Calu3 (cell line): ENCODE measurements around the gene KRTAP5-3. TPM values are rescaled to one million over a fixed set of nuclear protein-coding genes. Genes with fewer than 3 reads are reported as not detected.

Experiments used
- BruUV-seq: library from RNA; stranded (reverse); fragments of 400-500 nt; replicated peaks from 2 replicates; lab custom pipeline; 2021; lab: Mats Ljungman, UMichigan
- CTCF ChIA-PET: fragments of 300-600 bp; sonication (Branson Sonifier 250); formaldehyde crosslinking; loops from one replicate; lab custom pipeline; 2022; ENCODE audit warnings: antibody characterized with exemption; lab: Charles Lee
- DNase-seq: peaks from one replicate; pipeline ENCODE4 v3.0.0; 2022
- H3K27ac Mint-ChIP-seq: one replicate; pipeline ENCODE4 v1.8.0; 2022; ENCODE audit warnings: mixed read lengths; ENCODE audit not compliant: unreplicated experiment
- H3K27me3 Mint-ChIP-seq: one replicate; pipeline ENCODE4 v1.8.0; 2022; ENCODE audit warnings: mixed read lengths; ENCODE audit not compliant: unreplicated experiment
- H3K36me3 Mint-ChIP-seq: one replicate; pipeline ENCODE4 v1.8.0; 2022; ENCODE audit warnings: mild to moderate bottlenecking, moderate library complexity, mixed read lengths; ENCODE audit not compliant: insufficient read depth, unreplicated experiment
- H3K4me1 Mint-ChIP-seq: one replicate; pipeline ENCODE4 v1.8.0; 2022; ENCODE audit warnings: mild to moderate bottlenecking, low read depth, mixed read lengths; ENCODE audit not compliant: unreplicated experiment
- H3K4me3 Mint-ChIP-seq: one replicate; pipeline ENCODE4 v1.8.0; 2022; ENCODE audit warnings: mild to moderate bottlenecking, low read depth, moderate library complexity, mixed read lengths; ENCODE audit not compliant: unreplicated experiment
- H3K9me3 Mint-ChIP-seq: one replicate; pipeline ENCODE4 v1.8.0; 2022; ENCODE audit warnings: low read depth, mixed read lengths; ENCODE audit not compliant: unreplicated experiment
- intact Hi-C: fragments of 100-400 bp; cut with micrococcal nuclease; formaldehyde crosslinking; loops from one replicate; pipeline ENCODE4 v1.10.0; 2022; ENCODE audit not compliant: unreplicated experiment
- total RNA-seq: library from RNA; stranded (reverse); gene quantifications from 2 replicates; pipeline ENCODE4 v1.2.3, GENCODE V29; 2022
- TF ChIP-seq, protein P1 (sequence below): fragments of 200-600 bp; IDR thresholded peaks from one replicate; pipeline ENCODE4 v1.8.0; 2022; ENCODE audit warnings: antibody characterized with exemption; ENCODE audit not compliant: unreplicated experiment

KRTAP5-3 gene
- total RNA-seq, 1 experiment from 2014 or later, result not detected

DNA sequence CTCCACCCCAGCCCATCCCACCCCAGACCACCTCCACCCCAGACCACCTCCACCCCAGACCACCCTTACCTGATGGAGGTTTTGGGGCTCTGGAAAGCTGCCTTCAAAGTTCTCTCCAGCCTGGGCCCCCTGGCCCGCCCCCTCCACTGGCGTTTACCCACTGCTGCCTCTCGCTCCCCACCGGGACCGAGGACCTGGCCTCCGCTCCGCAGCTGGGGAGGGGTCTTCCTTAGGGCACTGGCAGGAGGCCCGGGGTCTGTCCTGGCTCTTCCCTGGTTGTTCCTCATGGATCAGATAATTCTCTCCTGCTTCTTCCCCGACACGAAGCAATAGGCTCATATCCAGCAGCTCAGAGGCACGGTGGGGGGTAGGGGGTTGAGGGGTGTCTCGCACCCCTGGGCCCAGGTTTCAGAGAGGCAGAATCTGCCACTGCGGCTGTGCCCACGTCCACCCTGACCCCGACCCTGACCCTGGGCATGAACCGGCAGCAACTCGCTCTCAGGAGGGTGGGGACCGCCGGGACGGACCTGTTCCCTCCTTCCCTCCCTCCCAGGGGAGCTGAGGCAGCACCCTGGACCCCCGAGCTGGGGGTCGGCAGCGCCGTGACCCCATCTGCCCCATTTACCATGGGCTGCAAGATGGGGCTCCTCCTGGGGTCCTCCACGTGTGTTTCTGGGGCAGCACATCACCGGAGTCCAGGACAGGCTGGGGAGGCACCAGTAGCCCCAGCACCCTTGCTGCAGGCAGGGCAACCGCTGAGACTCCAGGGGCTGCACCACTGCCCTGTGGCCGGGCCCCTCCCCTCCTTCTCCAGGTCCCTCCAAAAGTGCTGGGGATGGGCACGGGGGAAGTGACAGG lies 34.3 kb upstream of the KRTAP5-3 start:
- Mint-ChIP-seq H3K4me1 (no peaks in the 10 kb centered on the region), H3K36me3 (no peaks in the 10 kb centered on the region), H3K9me3 (no peaks in the 10 kb centered on the region), H3K27ac (no peak overlapping the region), H3K4me3 (no peak overlapping the region), H3K27me3 (peaks cover 88% of the 10 kb centered on the region)
- no TSS peak for BruUV-seq
- intact Hi-C loops, result no loop called here
- DNase-seq, result no peak
- CTCF ChIA-PET, result interaction anchor here (0.7 kb wide), 1 partner anchor 349 kb away, joined by 3 read pairs; no protein-coding TSS in a partner anchor
- TF ChIP-seq, protein P1, sequence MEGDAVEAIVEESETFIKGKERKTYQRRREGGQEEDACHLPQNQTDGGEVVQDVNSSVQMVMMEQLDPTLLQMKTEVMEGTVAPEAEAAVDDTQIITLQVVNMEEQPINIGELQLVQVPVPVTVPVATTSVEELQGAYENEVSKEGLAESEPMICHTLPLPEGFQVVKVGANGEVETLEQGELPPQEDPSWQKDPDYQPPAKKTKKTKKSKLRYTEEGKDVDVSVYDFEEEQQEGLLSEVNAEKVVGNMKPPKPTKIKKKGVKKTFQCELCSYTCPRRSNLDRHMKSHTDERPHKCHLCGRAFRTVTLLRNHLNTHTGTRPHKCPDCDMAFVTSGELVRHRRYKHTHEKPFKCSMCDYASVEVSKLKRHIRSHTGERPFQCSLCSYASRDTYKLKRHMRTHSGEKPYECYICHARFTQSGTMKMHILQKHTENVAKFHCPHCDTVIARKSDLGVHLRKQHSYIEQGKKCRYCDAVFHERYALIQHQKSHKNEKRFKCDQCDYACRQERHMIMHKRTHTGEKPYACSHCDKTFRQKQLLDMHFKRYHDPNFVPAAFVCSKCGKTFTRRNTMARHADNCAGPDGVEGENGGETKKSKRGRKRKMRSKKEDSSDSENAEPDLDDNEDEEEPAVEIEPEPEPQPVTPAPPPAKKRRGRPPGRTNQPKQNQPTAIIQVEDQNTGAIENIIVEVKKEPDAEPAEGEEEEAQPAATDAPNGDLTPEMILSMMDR, result no peak

DNA sequence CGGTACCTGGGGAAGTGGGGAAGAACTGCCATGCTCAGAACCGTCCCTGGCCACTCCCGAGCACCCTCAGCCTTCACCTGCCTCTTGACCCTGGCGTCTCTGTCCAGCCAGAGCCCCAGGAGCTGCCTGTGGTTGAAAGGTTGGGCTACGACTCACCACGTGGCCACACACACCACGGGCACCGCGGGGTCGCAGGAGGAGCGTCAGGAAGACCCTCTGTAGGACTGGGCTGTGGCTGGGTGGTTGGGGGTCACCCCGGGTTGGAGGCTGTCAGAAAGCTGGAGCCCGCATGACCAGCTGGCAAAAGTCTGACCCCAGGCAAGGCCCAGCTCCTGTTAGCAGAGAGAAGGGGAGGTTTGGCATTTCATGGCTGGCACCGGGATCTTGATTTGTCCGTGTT lies 32.8 kb upstream of the KRTAP5-3 start:
- TF ChIP-seq, protein P1, result no peak
- H3K27me3 Mint-ChIP-seq, result peaks cover 85% of the 10 kb centered on the region
- no peak for DNase-seq
- no peak overlapping the region for H3K27ac Mint-ChIP-seq
- no peak overlapping the region for H3K4me3 Mint-ChIP-seq
- H3K9me3 Mint-ChIP-seq, result no peaks in the 10 kb centered on the region
- no peaks in the 10 kb centered on the region for H3K4me1 Mint-ChIP-seq
- BruUV-seq, result no TSS peak
- CTCF ChIA-PET, result interaction anchor here (1.4 kb wide), 1 partner anchor 10 kb away, joined by 4 read pairs; no protein-coding TSS in a partner anchor
- intact Hi-C loops, result no loop called here
- no peaks in the 10 kb centered on the region for H3K36me3 Mint-ChIP-seq

DNA sequence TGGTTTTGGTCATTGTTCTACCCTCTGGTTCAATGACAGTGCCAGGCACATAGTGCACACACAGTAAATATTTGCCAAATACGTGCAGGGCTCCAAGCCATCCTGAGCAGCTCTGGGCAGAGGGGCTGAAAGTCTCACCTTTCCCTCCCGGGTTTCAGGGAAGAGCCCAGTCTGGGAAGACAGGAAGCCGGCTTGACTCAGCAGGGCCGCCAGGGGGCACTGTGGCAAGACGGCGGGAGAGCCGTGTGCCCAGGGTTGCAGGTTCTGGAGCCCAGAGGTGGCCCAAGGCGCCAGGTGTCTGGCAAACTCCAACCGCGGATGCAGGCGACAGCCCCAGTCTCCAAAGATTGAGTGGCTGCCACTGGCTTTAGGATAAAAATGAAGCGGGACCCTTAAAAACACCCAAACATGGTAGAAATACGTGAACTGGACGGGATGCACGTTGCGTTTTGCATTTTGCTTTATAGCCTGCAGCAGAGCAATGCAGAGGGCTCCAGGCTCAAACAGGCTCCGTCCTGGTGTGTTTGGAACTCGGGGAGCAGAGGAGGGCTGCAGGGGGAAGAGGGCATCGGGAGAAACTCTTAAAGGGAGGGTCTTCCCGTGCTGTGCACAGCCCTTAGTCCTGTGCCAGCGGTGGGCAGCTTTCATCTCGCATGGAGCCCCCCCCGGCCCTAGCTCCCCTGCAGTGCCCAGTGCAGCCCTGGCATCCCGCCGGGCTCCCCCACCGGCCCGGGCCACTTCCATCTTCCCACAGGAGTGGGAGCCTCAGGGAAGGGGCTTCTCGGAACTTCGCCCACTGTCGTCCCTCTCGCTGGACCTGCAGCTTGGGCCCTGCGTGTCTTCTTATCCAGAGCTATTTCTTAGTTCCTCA lies 32.0 kb upstream of the KRTAP5-3 start:
- CTCF ChIA-PET, result interaction anchor here (1.4 kb wide), 1 partner anchor 9 kb away, joined by 4 read pairs; no protein-coding TSS in a partner anchor

DNA sequence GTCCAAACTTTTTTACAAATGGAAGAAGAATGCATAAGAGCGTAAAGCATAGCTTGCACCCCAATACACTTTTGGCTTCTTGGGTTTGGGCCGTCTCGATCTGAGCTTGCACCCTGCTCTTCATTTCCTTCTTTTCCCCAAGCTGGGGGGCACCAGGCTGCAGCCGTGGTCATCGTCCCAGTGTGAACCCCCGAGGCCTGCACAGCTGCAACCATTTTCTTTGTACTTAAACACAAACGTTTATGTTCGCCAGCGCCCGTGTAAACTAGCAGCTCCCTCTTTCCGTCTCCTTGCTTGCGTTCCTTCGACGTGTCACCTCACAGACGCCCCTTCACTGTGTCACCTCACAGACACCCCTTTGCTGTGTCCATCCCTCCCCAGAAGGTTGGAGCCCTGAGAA lies 31.4 kb upstream of the KRTAP5-3 start:
- TF ChIP-seq, protein P1, result no peak
- intact Hi-C loops, result no loop called here
- CTCF ChIA-PET, result interaction anchor here (1.2 kb wide), 1 partner anchor 223 kb away, joined by 3 read pairs; no protein-coding TSS in a partner anchor
- Mint-ChIP-seq H3K27ac (no peak overlapping the region), H3K4me1 (no peaks in the 10 kb centered on the region), H3K9me3 (no peaks in the 10 kb centered on the region), H3K4me3 (no peak overlapping the region), H3K27me3 (peaks cover 85% of the 10 kb centered on the region), H3K36me3 (no peaks in the 10 kb centered on the region)
- DNase-seq, result no peak
- BruUV-seq, result no TSS peak

More for the DNA sequence above, 32.0 kb upstream of the KRTAP5-3 start:
- Mint-ChIP-seq H3K27ac (no peak overlapping the region), H3K9me3 (no peaks in the 10 kb centered on the region), H3K36me3 (no peaks in the 10 kb centered on the region), H3K27me3 (peaks cover 85% of the 10 kb centered on the region), H3K4me1 (no peaks in the 10 kb centered on the region), H3K4me3 (no peak overlapping the region)
- TF ChIP-seq, protein P1, result peak; percentile 86
- BruUV-seq, result no TSS peak
- intact Hi-C loops, result no loop called here
- peak; percentile 61 for DNase-seq
